D721Med (cell line): ENCODE results near the gene SLC12A1.

Source experiments
- DNase-seq: peaks from one replicate; pipeline ENCODE4 v3.0.0; 2011; ENCODE audit warnings: low spot score; ENCODE audit not compliant: insufficient read length
- FAIRE-seq: peaks from 2 replicates; lab custom pipeline; 2011; peaks lifted over from hg19 to GRCh38; lab: Jason Lieb, UNC
- CTCF ChIP-seq: IDR thresholded peaks from 2 replicates; pipeline ENCODE4 v1.5.1; 2012; ENCODE audit warnings: mild to moderate bottlenecking, control low read depth; ENCODE audit not compliant: insufficient read depth; ENCODE audit errors: missing control alignments

The SLC12A1 gene

GRCh38 chr15:48282216-48282615, 76.1 kb downstream of the SLC12A1 start:
- TF ChIP-seq CTCF: no peak
- DNase-seq (no peak), FAIRE-seq (no peak)

GRCh38 chr15:48283396-48284145, 77.5 kb downstream of the SLC12A1 start:
- DNase-seq (no peak), FAIRE-seq (no peak)

GRCh38 chr15:48285329-48286214, 79.5 kb downstream of the SLC12A1 start:
- DNase-seq (no peak), FAIRE-seq (peak; percentile 91)
- peak; percentile 82 for TF ChIP-seq CTCF

More at GRCh38 chr15:48283396-48284145, 77.5 kb downstream of the SLC12A1 start:
- TF ChIP-seq CTCF: no peak

- no peak for TF ChIP-seq CTCF
- DNase-seq (no peak), FAIRE-seq (no peak)
These were observed 83.5 kb downstream of the SLC12A1 start for GRCh38 chr15:48289628-48290027.

- FAIRE-seq (no peak), DNase-seq (no peak)
- no peak for TF ChIP-seq CTCF
These were observed 86.4 kb downstream of the SLC12A1 start for GRCh38 chr15:48292458-48292857.

DNA sequence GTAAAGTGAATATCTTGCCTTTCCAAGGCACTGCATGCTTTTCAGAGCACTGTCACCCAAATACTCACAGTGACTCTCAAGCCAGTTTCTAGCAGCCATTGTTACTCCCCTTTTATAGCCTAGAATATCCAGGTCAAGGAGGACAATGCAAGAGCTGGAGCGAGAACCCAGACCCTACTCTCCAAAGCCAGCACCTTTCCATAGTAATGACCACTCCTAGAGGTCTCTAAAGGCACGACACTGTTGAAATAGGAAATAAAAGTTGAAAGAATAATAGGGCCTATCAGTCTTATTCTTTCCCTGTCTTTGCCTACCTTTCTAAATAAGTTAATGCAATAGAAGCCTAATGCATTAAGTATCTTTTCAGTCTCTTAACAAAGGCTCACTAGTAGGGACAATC, 91.6 kb downstream of the SLC12A1 start:
- DNase-seq (no peak), FAIRE-seq (peak; percentile 53)
- no peak for TF ChIP-seq CTCF

- FAIRE-seq: no peak
- no peak for TF ChIP-seq CTCF
- no peak for DNase-seq
These were observed 92.8 kb downstream of the SLC12A1 start for GRCh38 chr15:48298914-48299313.
